Breast epithelium (tissue), 4 donors: ENCODE measurements around the gene ALK. TPM values are rescaled to one million over a fixed set of nuclear protein-coding genes. Genes with fewer than 3 reads are reported as not detected.
A peak's percentile ranks its signal among the peaks of the same experiment; 100 is the strongest.

Experiments
- DNase-seq, 2 donors: peaks; one replicate each; pipeline ENCODE4 v3.0.0-alpha.2; 2019; ENCODE audit warnings: low spot score in 2 of 2
- H3K27ac ChIP-seq, 2 donors: fragments of 200-600 bp; sonication (generic) in 1 of 2; one replicate each; pipeline ENCODE4 v1.5.1; 2016 to 2019; ENCODE audit warnings: mild to moderate bottlenecking in 1 of 2
- H3K27me3 ChIP-seq, 2 donors: fragments of 200-600 bp; sonication (generic) in 1 of 2; one replicate each; pipeline versions ENCODE4 v1.5.1 to v1.6.0; 2017 to 2019; ENCODE audit warnings: control low read depth in 1 of 2, mild to moderate bottlenecking in 1 of 2
- H3K36me3 ChIP-seq: fragments of 200-600 bp; one replicate; pipeline ENCODE4 v1.5.1; 2019
- H3K4me1 ChIP-seq, 2 donors: fragments of 200-600 bp; sonication (generic); one replicate each; pipeline ENCODE4 v1.5.1; 2016 to 2019; ENCODE audit warnings: control low read depth in 1 of 2
- H3K4me3 ChIP-seq, 3 donors: fragments of 200-600 bp; sonication (generic); 1 replicate in 2 of 3; 2 replicates in 1 of 3; pipeline ENCODE4 v1.5.1; 2016 to 2019; ENCODE audit warnings: mild to moderate bottlenecking in 3 of 3, moderate library complexity in 2 of 3
- H3K9me3 ChIP-seq, 2 donors: fragments of 200-600 bp; sonication (generic) in 1 of 2; one replicate each; pipeline ENCODE4 v1.5.1; 2016 to 2019; ENCODE audit warnings: control low read depth in 1 of 2
- CTCF ChIP-seq, 3 donors: fragments of 450-650 bp; IDR thresholded peaks; one replicate each; pipeline ENCODE4 v1.5.1; 2016 to 2017; ENCODE audit warnings: antibody characterized with exemption in 3 of 3, mild to moderate bottlenecking in 3 of 3, moderate library complexity in 3 of 3
- POLR2A ChIP-seq: fragments of 450-650 bp; IDR thresholded peaks from one replicate; pipeline ENCODE4 v1.6.1; 2016; ENCODE audit warnings: antibody characterized with exemption, mild to moderate bottlenecking, moderate library complexity
- POLR2AphosphoS5 ChIP-seq, 3 donors: sonication (generic); formaldehyde crosslinking; IDR thresholded peaks; one replicate each; pipeline ENCODE4 v1.6.1; 2017; ENCODE audit warnings: antibody characterized with exemption in 3 of 3
- intact Hi-C: fragments of 100-400 bp; cut with DNase I; formaldehyde crosslinking; loops from one replicate; pipeline ENCODE4 v1.15.1; 2023; ENCODE audit warnings: low total_unique reads
- total RNA-seq, 3 donors: library from RNA; depleted of rRNA; stranded (reverse); fragments of >200 nt; gene quantifications; one replicate each; pipeline ENCODE4 v1.1.0, GENCODE V29; 2016

Gene ALK
- total RNA-seq, 3 donors from 2014 or later: 0.33 to 5.6 (median 0.64) TPM

GRCh38 chr2:29733965-29734364 is 187.4 kb downstream of the ALK start:
- H3K27me3 ChIP-seq: no peaks in the 10 kb centered on the region
- H3K27ac ChIP-seq: no peak overlapping the region
- H3K36me3 ChIP-seq: no peaks in the 10 kb centered on the region
- no peaks in the 10 kb centered on the region for H3K4me1 ChIP-seq
- DNase-seq: no peak
- H3K4me3 ChIP-seq: no peak overlapping the region
- TF ChIP-seq POLR2A (no peak), POLR2AphosphoS5 (IDR thresholded peaks at IDR 0.05) (no peak), CTCF (IDR thresholded peaks at IDR 0.05) (no peak)
- intact Hi-C loops: no loop called here
- no peaks in the 10 kb centered on the region for H3K9me3 ChIP-seq

DNA sequence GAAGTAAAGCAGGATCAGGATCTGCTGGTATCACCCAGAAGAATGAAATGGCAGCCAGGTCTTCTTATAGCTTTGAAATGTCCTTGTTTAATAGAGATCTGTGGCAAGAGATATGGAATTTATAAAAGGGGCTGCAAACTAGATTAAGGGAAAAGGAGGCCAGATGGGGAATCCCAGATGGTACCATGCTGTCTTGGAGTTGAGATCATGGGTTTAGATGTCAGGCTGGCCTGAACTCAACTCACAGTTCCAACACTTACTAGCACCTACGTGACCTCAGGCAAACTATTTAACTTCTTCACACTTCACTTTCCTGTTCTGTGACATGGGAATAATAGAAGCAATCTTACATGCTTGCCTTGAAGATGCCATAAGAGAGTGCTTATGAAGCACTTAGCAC is 188.2 kb downstream of the ALK start:
- Histone ChIP-seq H3K36me3 (no peaks in the 10 kb centered on the region), H3K4me1 (no peaks in the 10 kb centered on the region), H3K9me3 (no peaks in the 10 kb centered on the region), H3K27ac (no peak overlapping the region), H3K27me3 (no peaks in the 10 kb centered on the region), H3K4me3 (no peak overlapping the region)
- TF ChIP-seq POLR2AphosphoS5 (IDR thresholded peaks at IDR 0.05): no peak
- TF ChIP-seq POLR2A: no peak
- no peak for TF ChIP-seq CTCF (IDR thresholded peaks at IDR 0.05)
- intact Hi-C loops: no loop called here
- DNase-seq: no peak

DNA sequence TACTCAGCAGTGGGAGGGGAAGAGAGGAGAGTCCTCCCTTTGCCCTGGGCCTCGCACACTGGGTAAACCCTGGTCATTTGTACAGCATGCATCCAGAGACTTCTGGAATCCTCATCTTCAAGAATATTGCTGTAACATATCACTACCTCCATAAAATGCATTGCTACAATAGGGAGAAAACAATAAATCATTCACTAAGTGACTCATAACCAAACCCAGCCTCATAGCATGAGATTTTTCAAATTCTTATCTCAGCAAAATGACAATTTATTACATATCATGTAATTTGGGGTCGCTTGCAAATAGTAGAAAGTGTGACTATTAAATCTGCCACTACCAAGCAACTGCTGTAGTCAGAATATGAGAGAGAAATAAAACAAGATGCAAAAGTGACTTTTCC is 189.4 kb downstream of the ALK start:
- Histone ChIP-seq H3K4me1 (no peaks in the 10 kb centered on the region), H3K9me3 (no peaks in the 10 kb centered on the region), H3K36me3 (no peaks in the 10 kb centered on the region), H3K27ac (no peak overlapping the region), H3K4me3 (no peak overlapping the region), H3K27me3 (no peaks in the 10 kb centered on the region)
- no peak for DNase-seq
- TF ChIP-seq CTCF (IDR thresholded peaks at IDR 0.05): no peak
- no peak for TF ChIP-seq POLR2A
- TF ChIP-seq POLR2AphosphoS5 (IDR thresholded peaks at IDR 0.05): no peak
- intact Hi-C loops: no loop called here

GRCh38 chr2:29729932-29730331 is 191.5 kb downstream of the ALK start:
- Histone ChIP-seq H3K27ac (no peak overlapping the region), H3K4me3 (peak overlapping the region in 1 of 3 donors; percentile 43), H3K36me3 (no peaks in the 10 kb centered on the region), H3K4me1 (no peaks in the 10 kb centered on the region), H3K9me3 (no peaks in the 10 kb centered on the region), H3K27me3 (no peaks in the 10 kb centered on the region)
- TF ChIP-seq POLR2AphosphoS5 (IDR thresholded peaks at IDR 0.05): no peak
- TF ChIP-seq POLR2A: no peak
- TF ChIP-seq CTCF (IDR thresholded peaks at IDR 0.05): no peak
- intact Hi-C loops: no loop called here
- no peak for DNase-seq

DNA sequence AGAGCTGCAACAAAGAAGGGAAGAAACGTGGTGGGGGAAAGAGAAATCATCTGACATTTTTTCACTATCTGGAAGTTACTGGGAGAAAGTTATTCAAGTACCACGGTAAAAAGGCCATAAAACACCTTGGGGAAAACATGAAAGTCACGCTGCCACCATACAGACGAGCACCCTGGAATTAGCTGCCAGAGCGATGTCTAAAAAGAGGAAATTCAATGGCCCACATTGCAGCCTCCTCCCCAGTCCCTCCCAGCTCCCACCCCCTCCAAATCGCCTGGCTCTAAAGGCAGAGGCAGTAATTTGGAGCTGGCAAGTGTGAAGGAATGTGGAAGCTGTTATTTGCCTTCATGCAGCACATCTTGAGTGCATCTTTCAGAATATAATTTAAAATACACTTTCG is 192.0 kb downstream of the ALK start:
- no peaks in the 10 kb centered on the region for H3K9me3 ChIP-seq
- no peak overlapping the region for H3K27ac ChIP-seq
- H3K27me3 ChIP-seq: no peaks in the 10 kb centered on the region
- H3K4me3 ChIP-seq: peak overlapping the region in 1 of 3 donors; percentile 43
- H3K36me3 ChIP-seq: no peaks in the 10 kb centered on the region
- no peak for DNase-seq
- no peaks in the 10 kb centered on the region for H3K4me1 ChIP-seq
- TF ChIP-seq POLR2A (no peak), POLR2AphosphoS5 (IDR thresholded peaks at IDR 0.05) (no peak), CTCF (IDR thresholded peaks at IDR 0.05) (no peak)
- intact Hi-C loops: no loop called here
